Stimulated activated CD4-positive, alpha-beta T cell treated with anti-CD3 and anti-CD28 coated beads, Interleukin-1b, Interleukin-23, amount 100 ng/mL, for 48 hours (primary cell): ENCODE results near the gene HPS5.
"Not testable (repeated sequence)": the region's sequence is repeated elsewhere in the genome, so short reads cannot be mapped to it uniquely, and the experiment has no call there.

ENCODE experiments used
- DNase-seq: peaks from one replicate; pipeline ENCODE4 v3.0.0-alpha.2; 2020

HPS5 gene

GRCh38 chr11:18267335-18268133 lies 54.4 kb downstream of the HPS5 start:
- DNase-seq = not testable (repeated sequence)

GRCh38 chr11:18265949-18266348 lies 56.0 kb downstream of the HPS5 start, which contains the start of gene SAA1:
Gene SAA1 (plus strand): TSS chr11:18266264. CDS start chr11:18266888, 624 bp downstream.
- no peak for DNase-seq

- DNase-seq = no peak
Observed at GRCh38 chr11:18264677-18265555, 57.0 kb downstream of the HPS5 start.

DNA sequence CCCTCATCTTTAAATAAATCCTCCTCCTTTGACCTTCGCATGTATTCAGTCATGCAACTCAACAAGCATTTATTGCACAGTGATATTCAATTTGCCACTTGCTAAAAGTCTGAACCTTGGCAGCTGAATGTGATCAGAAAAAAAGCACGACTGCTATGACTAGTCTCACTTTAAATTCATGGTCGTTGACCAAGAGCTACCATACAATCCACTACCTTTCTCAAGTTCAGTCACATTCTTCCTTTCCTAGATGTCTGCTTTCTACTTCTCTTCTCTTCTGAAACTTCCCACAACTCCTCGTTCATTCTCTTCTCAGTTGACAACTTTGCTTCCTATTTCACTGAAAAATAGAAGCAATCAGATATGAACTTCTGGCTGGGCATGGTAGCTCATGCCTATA lies 57.9 kb downstream of the HPS5 start:
- DNase-seq = no peak

GRCh38 chr11:18262681-18263350 lies 59.1 kb downstream of the HPS5 start:
- DNase-seq = not testable (repeated sequence)

DNA sequence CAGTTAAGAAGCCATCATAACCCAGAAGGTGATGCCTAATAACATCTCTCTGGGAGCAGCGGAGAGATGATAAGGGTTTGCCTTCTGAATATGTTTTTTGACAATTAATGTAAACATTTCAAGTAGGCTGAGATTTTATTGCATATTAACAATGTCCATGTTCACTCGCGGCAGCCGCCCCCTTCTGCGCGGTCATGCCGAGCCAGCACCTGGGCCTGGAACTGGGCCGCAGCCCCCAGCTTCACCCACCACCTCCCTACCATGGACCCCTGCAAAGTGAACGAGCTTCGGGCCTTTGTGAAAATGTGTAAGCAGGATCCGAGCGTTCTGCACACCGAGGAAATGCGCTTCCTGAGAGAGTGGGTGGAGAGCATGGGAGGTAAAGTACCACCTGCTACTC lies 60.2 kb downstream of the HPS5 start:
- DNase-seq = no peak

GRCh38 chr11:18259259-18259658 lies 62.7 kb downstream of the HPS5 start:
- DNase-seq = no peak

DNA sequence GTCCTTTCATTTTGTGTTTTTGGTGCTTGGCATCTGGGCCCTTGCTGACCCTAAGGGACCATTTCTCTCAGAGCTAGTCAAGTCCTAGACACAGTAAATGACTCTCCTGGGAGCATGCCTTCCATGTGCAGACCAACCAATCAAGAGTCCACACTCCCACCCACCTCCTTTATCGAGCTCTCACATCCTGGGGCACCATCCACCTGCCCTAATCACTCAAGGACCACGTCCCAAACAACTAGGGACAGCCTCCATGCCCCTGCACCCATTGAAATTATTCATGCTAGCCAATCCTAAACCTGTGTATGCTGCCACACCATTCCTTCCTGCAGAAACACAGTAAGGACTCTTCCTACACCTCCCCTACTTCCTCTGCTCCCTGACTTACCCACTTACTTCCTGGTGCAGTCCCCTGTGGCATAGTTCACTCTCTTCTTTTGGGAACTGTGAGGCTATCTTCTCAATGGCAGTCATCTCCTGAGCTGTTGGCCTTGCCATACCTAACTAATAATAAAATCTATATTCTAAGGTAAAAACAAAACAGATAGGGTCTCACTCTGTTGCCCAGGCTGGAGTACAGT lies 67.1 kb downstream of the HPS5 start:
- no peak for DNase-seq

- no peak for DNase-seq
Observed at GRCh38 chr11:18253778-18254338, 68.1 kb downstream of the HPS5 start.

- DNase-seq = no peak
Observed at GRCh38 chr11:18253233-18253632, 68.7 kb downstream of the HPS5 start.

DNA sequence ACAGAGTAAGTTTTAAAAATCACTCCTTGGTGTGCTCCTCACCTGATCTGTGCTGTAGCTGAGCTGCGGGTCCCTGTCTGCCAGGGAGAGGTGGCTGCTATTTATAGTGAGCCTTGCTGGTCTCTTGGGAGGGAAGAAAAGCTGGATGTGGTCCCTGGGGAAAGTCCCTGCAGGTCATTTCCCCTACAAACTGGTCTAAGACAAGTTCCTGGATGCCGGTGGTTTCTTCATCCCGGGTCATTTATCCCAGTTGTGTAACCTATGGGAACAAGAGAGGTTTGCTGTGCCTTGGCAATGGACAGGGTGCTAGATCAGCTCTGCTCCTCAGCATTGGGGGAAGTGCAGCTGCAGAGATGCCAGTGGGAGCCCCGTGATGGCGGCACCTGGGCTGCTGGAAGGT lies 73.4 kb downstream of the HPS5 start, which contains the start of gene SAA2:
SAA2 (minus strand) TSS at position 108 of the 400 bp plus-strand sequence. CDS start 657 bp downstream, outside the sequence.
- DNase-seq = no peak

GRCh38 chr11:18247191-18247581 lies 74.8 kb downstream of the HPS5 start:
- DNase-seq = not testable (repeated sequence)

- DNase-seq = peak; percentile 14
Observed at GRCh38 chr11:18246379-18247190, 75.4 kb downstream of the HPS5 start.

DNA sequence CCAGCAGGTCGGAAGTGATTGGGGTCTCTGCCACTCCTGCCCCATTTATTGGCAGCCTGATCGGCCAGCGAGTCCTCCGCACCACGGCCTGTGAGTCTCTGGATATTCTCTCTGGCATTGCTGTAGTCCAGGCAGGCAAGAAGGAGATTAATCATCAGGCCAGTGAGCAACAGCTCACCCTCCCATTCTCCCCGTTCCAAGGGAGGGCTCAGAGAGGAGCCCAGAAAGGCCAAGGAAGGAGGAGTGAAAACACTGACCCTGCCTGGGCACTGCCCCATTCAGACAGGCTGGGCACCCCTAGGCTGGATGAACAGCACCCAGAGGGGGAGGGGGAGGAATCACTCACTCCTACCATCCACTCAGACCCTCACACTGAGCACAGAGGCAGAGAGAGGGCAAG lies 76.5 kb downstream of the HPS5 start:
- no peak for DNase-seq

DNA sequence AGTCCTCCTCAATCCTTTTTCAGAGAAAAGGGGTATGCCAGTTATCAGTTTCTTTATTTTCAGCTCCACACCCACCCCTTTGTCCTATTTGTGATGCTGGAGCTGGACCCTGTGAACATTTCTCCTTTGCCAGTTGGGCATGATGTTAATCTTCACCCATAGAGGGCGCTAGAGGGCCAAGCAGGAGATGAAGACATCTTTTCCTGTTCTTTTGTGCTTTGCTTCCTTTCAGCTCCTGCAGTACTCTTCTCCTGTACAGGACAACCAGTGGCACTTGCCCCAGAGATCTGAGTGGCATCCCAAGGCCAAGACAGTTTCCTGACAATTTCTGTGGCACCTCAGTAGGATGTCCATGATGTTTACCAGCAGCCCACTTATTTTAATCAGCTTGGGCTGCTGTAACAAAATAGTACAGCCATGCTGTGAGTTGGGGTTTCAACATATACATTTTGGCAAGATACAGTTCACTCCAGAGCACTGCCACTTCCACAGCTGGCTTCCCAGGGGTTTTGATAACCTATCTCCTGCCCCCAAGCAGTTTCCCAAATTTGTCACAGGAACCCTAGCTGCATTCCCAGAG lies 78.1 kb downstream of the HPS5 start:
- peak; percentile 53 for DNase-seq

DNA sequence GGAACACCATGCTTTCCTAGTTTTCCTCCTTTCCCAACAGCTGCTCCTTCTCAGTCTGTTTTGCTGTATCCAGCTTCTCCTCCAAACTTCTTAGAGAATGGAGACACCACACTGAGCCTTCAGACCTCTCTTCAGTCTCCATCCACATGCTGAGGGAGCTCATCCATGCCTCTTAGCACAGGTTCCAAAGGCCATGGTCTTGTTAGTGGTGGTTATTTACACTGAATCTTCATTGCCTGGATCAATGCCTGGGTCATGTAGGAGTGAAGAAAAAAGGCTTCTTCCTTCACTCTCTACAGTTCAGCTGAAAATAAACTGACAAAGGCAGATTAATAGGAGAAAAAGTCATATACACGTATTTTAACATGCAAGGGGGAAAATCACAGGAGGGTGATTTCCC lies 82.3 kb downstream of the HPS5 start:
- no peak for DNase-seq

DNA sequence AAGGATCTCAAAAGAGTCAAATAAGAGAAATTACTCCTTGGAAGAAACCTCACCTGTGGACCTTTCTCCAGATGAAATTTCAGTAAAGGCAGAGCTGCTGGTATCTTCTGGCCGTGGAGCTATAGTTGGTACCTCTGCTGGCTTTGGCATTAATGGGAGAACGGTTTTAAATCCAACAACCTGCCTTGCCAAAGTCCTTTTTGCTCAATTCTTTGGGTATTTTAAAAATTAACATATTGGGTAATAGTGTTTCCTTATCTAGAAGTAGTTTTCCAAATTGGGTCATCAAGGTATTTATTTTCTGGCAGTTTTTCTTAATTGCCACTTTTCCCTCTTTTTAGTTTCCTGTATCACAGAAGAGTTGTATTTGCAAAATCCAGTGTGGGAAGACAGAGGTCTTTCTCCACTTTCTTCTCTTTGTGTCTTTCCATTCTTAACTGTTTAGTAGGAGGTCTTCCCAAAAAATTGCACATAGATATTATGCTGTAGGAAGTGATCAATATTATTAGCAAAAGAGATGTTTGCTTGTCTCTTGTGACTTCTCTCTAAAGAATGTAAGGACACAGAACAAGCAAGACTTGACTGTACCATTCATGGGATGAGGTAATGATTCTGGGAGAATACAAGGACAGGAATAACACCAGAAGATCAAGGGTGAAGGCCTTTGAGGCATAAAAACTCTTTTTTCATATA lies 85.1 kb downstream of the HPS5 start, which contains the start of gene SAA4:
SAA4 (minus strand) TSS at position 139 of the 693 bp plus-strand sequence. CDS start 876 bp downstream, outside the sequence.
- DNase-seq = no peak

GRCh38 chr11:18235394-18236334 lies 86.3 kb downstream of the HPS5 start:
- DNase-seq = no peak

DNA sequence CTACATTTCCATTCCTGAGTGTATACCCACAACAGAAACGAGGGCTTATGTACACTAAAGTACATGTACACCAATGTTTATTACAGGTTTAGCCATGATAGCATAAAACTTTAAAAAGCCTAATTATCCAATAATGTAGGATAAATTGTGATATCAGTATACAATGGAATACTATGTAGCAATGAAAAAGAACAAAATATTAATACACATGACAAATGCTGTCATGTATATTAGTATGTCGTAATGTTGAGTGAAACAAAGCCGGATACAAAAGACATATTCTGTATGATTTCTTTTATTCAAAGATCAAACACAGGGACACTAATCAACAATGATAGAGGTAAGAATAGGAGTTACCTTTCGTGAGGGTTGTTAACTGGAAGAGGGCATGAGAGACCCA lies 88.0 kb downstream of the HPS5 start:
- DNase-seq = no peak
